ENCODE data around the gene COPG1.

DNA sequence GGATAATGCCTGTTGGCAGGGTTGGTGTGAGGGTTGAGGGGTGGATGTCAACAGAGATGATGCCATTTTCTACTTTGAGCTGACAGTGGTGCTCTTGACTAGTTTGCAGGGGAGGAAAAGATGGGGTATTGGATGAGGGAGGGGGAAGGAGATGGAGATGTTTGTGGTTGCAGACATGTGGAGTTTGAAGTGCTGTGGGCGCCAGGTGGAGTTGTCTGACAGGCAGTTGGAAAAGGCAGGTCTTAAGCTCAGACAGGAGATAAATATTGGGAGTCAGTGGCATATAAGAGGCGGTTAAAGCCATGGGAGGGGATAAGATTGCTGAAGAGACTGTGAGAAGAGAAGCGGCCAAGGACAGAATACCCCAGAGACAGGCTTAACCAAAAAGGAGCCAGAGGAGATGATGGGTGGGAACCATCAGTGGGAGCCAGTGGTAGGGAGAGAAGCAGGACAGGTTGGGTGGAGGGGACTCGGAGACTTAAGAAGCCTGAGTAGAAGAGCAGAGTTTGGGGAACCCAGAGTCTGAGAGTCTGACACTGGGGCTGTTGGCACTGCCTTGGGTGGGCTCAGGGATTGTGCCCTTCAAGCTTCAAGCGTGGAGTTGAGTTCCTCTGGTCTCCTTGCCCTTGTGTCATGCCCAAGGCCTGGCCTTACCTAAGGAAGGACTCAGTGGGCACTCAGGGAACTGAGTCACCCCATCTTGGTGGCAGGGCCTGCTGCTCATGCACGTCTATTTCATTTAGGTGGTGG lies 13.9 kb downstream of the COPG1 start:
- TF ChIP-seq, protein P1, sequence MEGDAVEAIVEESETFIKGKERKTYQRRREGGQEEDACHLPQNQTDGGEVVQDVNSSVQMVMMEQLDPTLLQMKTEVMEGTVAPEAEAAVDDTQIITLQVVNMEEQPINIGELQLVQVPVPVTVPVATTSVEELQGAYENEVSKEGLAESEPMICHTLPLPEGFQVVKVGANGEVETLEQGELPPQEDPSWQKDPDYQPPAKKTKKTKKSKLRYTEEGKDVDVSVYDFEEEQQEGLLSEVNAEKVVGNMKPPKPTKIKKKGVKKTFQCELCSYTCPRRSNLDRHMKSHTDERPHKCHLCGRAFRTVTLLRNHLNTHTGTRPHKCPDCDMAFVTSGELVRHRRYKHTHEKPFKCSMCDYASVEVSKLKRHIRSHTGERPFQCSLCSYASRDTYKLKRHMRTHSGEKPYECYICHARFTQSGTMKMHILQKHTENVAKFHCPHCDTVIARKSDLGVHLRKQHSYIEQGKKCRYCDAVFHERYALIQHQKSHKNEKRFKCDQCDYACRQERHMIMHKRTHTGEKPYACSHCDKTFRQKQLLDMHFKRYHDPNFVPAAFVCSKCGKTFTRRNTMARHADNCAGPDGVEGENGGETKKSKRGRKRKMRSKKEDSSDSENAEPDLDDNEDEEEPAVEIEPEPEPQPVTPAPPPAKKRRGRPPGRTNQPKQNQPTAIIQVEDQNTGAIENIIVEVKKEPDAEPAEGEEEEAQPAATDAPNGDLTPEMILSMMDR (IDR thresholded peaks at IDR 0.05; ENCODE audit: low read depth, low read length), result no peak
- no peak for TF ChIP-seq POLR2A (IDR thresholded peaks at IDR 0.05; ENCODE audit: extremely low read depth, insufficient read length)
- TF ChIP-seq, protein P2, sequence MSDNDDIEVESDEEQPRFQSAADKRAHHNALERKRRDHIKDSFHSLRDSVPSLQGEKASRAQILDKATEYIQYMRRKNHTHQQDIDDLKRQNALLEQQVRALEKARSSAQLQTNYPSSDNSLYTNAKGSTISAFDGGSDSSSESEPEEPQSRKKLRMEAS (IDR thresholded peaks at IDR 0.05; ENCODE audit: low read depth, low read length), result no peak

All from NB4 (cell line).